ENCODE results near the gene PCDHA8.

- TF ChIP-seq POLR2A (IDR thresholded peaks at IDR 0.05) (no peak), CTCF (IDR thresholded peaks at IDR 0.05 in 8 of 11, conservative IDR thresholded peaks at IDR 0.05 in 3 of 11) (no peak)
Observed at GRCh38 chr5:140840978-140841962, at the start of gene PCDHA8.

Measured in spleen (tissue), 7 donors.